Liver (tissue), 3 donors: ENCODE results near the gene CACNB4.
"Not testable (repeated sequence)": the region's sequence is repeated elsewhere in the genome, so short reads cannot be mapped to it uniquely, and the experiment has no call there.

Experiments used
- FOXA1 ChIP-seq: IDR thresholded peaks from 2 replicates; pipeline ENCODE4 v1.6.1; 2016; ENCODE audit warnings: antibody characterized with exemption
- GABPA ChIP-seq, 2 donors: IDR thresholded peaks in 1 of 2; conservative IDR thresholded peaks in 1 of 2; 2 replicates each; pipeline ENCODE4 v1.6.1; 2016; ENCODE audit warnings: antibody characterized with exemption in 2 of 2, mild to moderate bottlenecking in 1 of 2, moderate library complexity in 1 of 2
- RXRA ChIP-seq, 2 donors: IDR thresholded peaks; 2 replicates each; pipeline ENCODE4 v1.6.1; 2017 to 2018; ENCODE audit warnings: antibody characterized with exemption in 2 of 2, mild to moderate bottlenecking in 1 of 2
- TF ChIP-seq, protein P1 (sequence below): IDR thresholded peaks from 2 replicates; pipeline ENCODE4 v1.6.1; 2016; ENCODE audit warnings: antibody characterized with exemption
- TF ChIP-seq, protein P2 (sequence below): fragments of 150-350 bp; IDR thresholded peaks from 2 replicates; pipeline ENCODE4 v1.5.1; 2017; ENCODE audit warnings: improper control_type of control experiment, low read depth, low read length; ENCODE audit not compliant: missing input control
- TF ChIP-seq, protein P3 (sequence below): IDR thresholded peaks from 2 replicates; pipeline ENCODE4 v1.6.1; 2016; ENCODE audit warnings: antibody characterized with exemption
- donor health status: healthy.
- donor health status: healthy.

DNA sequence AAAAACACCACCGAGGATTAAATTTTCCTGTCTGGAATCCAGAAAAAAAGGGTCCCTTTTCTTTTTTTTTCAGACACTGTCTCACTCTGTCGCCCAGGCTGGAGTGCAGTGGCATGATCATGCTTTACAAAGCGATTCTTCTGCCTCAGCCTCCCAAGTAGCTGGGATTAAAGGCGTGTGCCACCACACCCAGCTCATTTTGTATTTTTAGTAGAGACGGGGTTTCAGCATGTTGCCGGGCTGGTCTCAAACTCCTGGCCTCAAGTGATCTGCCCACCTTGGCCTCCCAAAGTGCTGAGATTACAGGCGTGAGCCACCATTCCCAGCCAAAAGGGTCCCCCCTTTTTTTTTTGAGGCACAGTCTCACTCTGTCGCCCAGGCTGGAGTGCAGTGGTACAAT is 104.7 kb downstream of the CACNB4 start:
- TF ChIP-seq RXRA (IDR thresholded peaks at IDR 0.05); FOXA1; GABPA (IDR thresholded peaks at IDR 0.05 in 1 of 2, conservative IDR thresholded peaks at IDR 0.05 in 1 of 2): not testable (repeated sequence)
- TF ChIP-seq, protein P1, sequence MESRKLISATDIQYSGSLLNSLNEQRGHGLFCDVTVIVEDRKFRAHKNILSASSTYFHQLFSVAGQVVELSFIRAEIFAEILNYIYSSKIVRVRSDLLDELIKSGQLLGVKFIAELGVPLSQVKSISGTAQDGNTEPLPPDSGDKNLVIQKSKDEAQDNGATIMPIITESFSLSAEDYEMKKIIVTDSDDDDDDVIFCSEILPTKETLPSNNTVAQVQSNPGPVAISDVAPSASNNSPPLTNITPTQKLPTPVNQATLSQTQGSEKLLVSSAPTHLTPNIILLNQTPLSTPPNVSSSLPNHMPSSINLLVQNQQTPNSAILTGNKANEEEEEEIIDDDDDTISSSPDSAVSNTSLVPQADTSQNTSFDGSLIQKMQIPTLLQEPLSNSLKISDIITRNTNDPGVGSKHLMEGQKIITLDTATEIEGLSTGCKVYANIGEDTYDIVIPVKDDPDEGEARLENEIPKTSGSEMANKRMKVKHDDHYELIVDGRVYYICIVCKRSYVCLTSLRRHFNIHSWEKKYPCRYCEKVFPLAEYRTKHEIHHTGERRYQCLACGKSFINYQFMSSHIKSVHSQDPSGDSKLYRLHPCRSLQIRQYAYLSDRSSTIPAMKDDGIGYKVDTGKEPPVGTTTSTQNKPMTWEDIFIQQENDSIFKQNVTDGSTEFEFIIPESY: not testable (repeated sequence)
- TF ChIP-seq, protein P2, sequence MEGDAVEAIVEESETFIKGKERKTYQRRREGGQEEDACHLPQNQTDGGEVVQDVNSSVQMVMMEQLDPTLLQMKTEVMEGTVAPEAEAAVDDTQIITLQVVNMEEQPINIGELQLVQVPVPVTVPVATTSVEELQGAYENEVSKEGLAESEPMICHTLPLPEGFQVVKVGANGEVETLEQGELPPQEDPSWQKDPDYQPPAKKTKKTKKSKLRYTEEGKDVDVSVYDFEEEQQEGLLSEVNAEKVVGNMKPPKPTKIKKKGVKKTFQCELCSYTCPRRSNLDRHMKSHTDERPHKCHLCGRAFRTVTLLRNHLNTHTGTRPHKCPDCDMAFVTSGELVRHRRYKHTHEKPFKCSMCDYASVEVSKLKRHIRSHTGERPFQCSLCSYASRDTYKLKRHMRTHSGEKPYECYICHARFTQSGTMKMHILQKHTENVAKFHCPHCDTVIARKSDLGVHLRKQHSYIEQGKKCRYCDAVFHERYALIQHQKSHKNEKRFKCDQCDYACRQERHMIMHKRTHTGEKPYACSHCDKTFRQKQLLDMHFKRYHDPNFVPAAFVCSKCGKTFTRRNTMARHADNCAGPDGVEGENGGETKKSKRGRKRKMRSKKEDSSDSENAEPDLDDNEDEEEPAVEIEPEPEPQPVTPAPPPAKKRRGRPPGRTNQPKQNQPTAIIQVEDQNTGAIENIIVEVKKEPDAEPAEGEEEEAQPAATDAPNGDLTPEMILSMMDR: not testable (repeated sequence)
- TF ChIP-seq, protein P3, sequence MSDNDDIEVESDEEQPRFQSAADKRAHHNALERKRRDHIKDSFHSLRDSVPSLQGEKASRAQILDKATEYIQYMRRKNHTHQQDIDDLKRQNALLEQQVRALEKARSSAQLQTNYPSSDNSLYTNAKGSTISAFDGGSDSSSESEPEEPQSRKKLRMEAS: not testable (repeated sequence)
